Fibroblast of gingiva (primary cell): ENCODE data around the gene AGMAT.

Experiments used
- DNase-seq: peaks from one replicate; pipeline ENCODE4 v3.0.0-alpha.2; 2011; ENCODE audit warnings: low read depth

Gene AGMAT

GRCh38 chr1:15523104-15524020 is 61.5 kb downstream of the AGMAT start:
- peak; percentile 34 for DNase-seq

DNA sequence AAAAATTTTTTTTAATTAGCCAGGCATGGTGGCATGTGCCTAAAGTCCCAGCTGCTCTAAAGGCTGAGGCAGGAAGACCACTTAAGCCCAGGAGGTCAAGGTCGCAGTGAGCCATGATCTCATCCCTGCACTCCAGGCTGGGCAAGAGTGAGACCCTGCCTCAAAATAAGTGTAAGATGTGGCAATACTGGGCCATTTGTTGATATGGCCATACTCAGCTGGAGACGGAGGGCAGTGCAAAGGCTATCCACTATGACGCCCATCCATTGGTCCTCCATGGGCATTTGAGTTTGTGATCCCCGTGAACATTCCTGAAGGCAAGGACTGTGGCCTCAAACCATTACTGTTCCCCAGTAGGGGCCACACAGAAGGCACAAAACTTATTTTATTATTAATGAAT is 62.3 kb downstream of the AGMAT start:
- no peak for DNase-seq
